ENCODE results near the gene ZKSCAN1. TPM values are rescaled to one million over a fixed set of nuclear protein-coding genes. Genes with fewer than 3 reads are reported as not detected.
A peak's percentile ranks its signal among the peaks of the same experiment; 100 is the strongest.

Gene ZKSCAN1
- total and polyA plus RNA-seq, 3 donors from 2014 or later, result 30.7 to 71.3 (median 65.3) TPM

GRCh38 chr7:100088095-100088620 is 72.8 kb downstream of the ZKSCAN1 start:
- intact Hi-C loops (cut with DNase I; ENCODE audit: low total_unique reads), result loop anchor here (5.0 to 10.0 kb wide), 2 partner anchors 39 to 93 kb away; partner anchors contain the start of gene MBLAC1
- Histone ChIP-seq H3K4me3 (peak overlapping the region; percentile 74 to 91), H3K9me3 (no peaks in the 10 kb centered on the region), H3K27ac (peak overlapping the region; percentile 84 to 87), H3K27me3 (no peaks in the 10 kb centered on the region), H3K36me3 (ENCODE audit: low read depth, missing control alignments) (no peaks in the 10 kb centered on the region), H3K4me1 (peaks cover 20% of the 10 kb centered on the region)
- DNase-seq, result no peak
- WGBS, 2 donors, result 70 to 75% methylated on average over 11 of the region's 11 CpGs
- TF ChIP-seq CTCF (IDR thresholded peaks at IDR 0.05) (no peak), POLR2A (IDR thresholded peaks at IDR 0.05) (no peak)

- Histone ChIP-seq H3K4me3 (peak within 1 kb of the TSS; percentile 74 to 91), H3K4me1 (peaks cover 27% of the 10 kb centered on the region), H3K9me3 (no peaks in the 10 kb centered on the region), H3K27me3 (no peaks in the 10 kb centered on the region), H3K36me3 (ENCODE audit: low read depth, missing control alignments) (no peaks in the 10 kb centered on the region), H3K27ac (peak within 1 kb of the TSS; percentile 84 to 87)
- peak; percentile 84 for DNase-seq
- intact Hi-C loops (cut with DNase I; ENCODE audit: low total_unique reads), result loop anchor here (5.0 to 10.0 kb wide), 2 partner anchors 38 to 94 kb away; partner anchors contain the start of gene MBLAC1
- WGBS, 2 donors, result 0 to 2% methylated on average over 22 to 44 of the region's 68 CpGs
- peak; percentile 71 for TF ChIP-seq POLR2A (IDR thresholded peaks at IDR 0.05)
- TF ChIP-seq CTCF (IDR thresholded peaks at IDR 0.05), result peak in 1 of 3 experiments; percentile 41
Observed at GRCh38 chr7:100088621-100089457, 73.4 kb downstream of the ZKSCAN1 start, which contains the start of gene COPS6. Gene COPS6 (plus strand): TSS chr7:100088969. CDS start chr7:100088991, 22 bp downstream.

DNA sequence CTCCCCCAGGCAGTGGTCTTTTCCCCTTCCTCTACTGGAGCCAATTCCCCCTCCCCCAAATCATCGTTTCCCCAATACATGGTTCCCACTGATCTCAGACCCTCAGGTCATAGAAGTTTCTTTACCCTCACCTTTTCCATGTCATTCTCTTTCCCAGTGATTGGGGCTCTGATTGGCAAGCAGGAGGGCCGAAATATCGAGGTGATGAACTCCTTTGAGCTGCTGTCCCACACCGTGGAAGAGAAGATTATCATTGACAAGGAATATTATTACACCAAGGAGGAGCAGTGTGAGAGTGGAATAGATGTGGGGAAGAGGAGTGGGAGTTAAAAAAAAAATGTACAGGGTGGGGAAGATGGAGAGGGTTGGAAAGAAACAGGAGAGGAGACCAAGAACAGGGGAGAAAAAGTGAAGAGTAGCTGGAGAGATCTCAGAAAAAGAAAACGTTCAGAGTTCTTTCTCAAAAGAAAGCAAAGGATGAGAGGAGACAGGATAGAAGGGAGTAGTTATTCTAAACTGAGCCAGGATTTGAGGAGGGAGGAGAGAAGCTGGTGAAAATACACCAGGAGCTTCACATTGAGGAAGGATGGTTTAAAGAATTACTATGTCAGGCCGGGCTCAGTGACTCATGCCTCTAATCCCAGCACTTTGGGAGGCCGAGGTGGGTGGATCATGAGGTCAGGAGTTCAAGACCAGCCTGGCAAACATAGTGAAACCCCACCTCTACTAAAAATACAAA is 74.2 kb downstream of the ZKSCAN1 start:
- H3K4me3 ChIP-seq, result peak overlapping the region; percentile 74 to 91
- no peaks in the 10 kb centered on the region for H3K36me3 ChIP-seq (ENCODE audit: low read depth, missing control alignments)
- H3K27ac ChIP-seq, result peak overlapping the region; percentile 84 to 87
- no peak for TF ChIP-seq POLR2A (IDR thresholded peaks at IDR 0.05)
- TF ChIP-seq CTCF (IDR thresholded peaks at IDR 0.05), result no peak
- no peaks in the 10 kb centered on the region for H3K9me3 ChIP-seq
- intact Hi-C loops (cut with DNase I; ENCODE audit: low total_unique reads), result loop anchor here (5.0 to 10.0 kb wide), 2 partner anchors 38 to 95 kb away; partner anchors contain the start of gene MBLAC1
- 23 to 24% methylated on average over 7 of the region's 7 CpGs for WGBS, 2 donors
- H3K4me1 ChIP-seq, result peaks cover 27% of the 10 kb centered on the region
- no peaks in the 10 kb centered on the region for H3K27me3 ChIP-seq
- no peak for DNase-seq

- TF ChIP-seq CTCF (IDR thresholded peaks at IDR 0.05), result no peak
- no peak for TF ChIP-seq POLR2A (IDR thresholded peaks at IDR 0.05)
- no peak overlapping the region for H3K4me3 ChIP-seq
- H3K27me3 ChIP-seq, result no peaks in the 10 kb centered on the region
- intact Hi-C loops (cut with DNase I; ENCODE audit: low total_unique reads), result no loop called here
- no peaks in the 10 kb centered on the region for H3K9me3 ChIP-seq
- peaks cover 23% of the 10 kb centered on the region for H3K4me1 ChIP-seq
- no peaks in the 10 kb centered on the region for H3K36me3 ChIP-seq (ENCODE audit: low read depth, missing control alignments)
- no peak overlapping the region for H3K27ac ChIP-seq
- WGBS, 2 donors, result 85 to 89% methylated on average over 14 of the region's 14 CpGs
- DNase-seq, result no peak
Observed at GRCh38 chr7:100090527-100091410, 75.4 kb downstream of the ZKSCAN1 start.

Measured in testis (tissue), 3 donors.